Stimulated activated naive CD8-positive, alpha-beta T cell treated with anti-CD3 and anti-CD28 coated beads, Interleukin-15, Interleukin-2, amounts not matched to agents 100 ng/mL and 50 ng/mL, for 24 hours (primary cell): ENCODE results near the gene ZBTB45.

Experiments used
- H3K27ac Mint-ChIP-seq: one replicate; pipeline ENCODE4 v1.8.0; 2021; ENCODE audit warnings: mild to moderate bottlenecking, mixed read lengths
- H3K27me3 Mint-ChIP-seq: one replicate; pipeline ENCODE4 v1.8.0; 2021; ENCODE audit warnings: mixed read lengths
- H3K36me3 Mint-ChIP-seq: one replicate; pipeline ENCODE4 v1.8.0; 2021; ENCODE audit warnings: low read depth, mixed read lengths
- H3K4me1 Mint-ChIP-seq: one replicate; pipeline ENCODE4 v1.8.0; 2021; ENCODE audit warnings: low read depth, mixed read lengths
- H3K4me3 Mint-ChIP-seq: one replicate; pipeline ENCODE4 v1.8.0; 2021; ENCODE audit warnings: mild to moderate bottlenecking, mixed read lengths
- H3K9me3 Mint-ChIP-seq: one replicate; pipeline ENCODE4 v1.8.0; 2021; ENCODE audit warnings: mixed read lengths

The ZBTB45 gene

DNA sequence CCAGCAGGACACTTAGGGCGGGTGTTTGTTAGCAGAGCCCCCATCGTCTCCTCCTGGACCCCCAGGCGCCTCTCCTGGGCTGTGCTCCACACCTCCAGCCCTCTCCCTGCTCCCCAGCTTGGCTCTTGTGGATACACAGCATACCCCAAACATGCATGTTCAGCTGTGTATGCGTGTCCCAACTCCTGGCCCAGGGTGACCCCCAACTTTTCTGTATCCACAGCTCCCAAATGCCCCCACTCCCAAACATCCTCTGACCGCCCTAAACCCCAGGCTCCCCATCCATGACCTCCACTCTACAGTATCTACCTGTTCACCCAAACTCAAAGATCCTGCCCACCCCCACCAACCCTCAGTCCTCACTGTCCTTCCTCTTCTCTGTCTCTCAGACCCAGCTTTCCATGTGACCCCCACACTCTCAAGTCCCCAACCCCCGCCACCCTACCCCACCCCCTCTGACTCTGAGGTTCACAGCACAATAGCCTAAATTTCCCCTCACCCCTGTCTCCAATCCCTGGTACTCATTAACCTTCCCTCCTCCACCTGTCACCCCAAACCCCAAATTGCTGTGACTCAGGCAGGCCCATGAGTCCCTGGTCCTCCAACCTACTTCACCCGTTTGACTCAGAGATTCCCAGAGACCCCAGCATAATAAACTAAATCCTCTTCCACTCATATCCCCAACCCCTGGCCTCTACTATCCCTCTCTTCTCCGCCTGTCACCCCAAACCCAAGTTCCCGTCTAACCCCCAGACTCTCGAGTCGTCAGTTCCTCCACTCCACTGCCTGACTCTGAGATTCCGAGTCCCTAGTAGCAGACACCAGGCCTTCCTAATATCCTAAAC lies 37.8 kb upstream of the ZBTB45 start:
- H3K9me3 Mint-ChIP-seq, result no peaks in the 10 kb centered on the region
- H3K27me3 Mint-ChIP-seq, result no peaks in the 10 kb centered on the region
- H3K27ac Mint-ChIP-seq, result peak overlapping the region; percentile 99
- peaks cover 77% of the 10 kb centered on the region for H3K4me1 Mint-ChIP-seq
- peak overlapping the region; percentile 99 for H3K4me3 Mint-ChIP-seq
- H3K36me3 Mint-ChIP-seq, result peaks cover 56% of the 10 kb centered on the region

DNA sequence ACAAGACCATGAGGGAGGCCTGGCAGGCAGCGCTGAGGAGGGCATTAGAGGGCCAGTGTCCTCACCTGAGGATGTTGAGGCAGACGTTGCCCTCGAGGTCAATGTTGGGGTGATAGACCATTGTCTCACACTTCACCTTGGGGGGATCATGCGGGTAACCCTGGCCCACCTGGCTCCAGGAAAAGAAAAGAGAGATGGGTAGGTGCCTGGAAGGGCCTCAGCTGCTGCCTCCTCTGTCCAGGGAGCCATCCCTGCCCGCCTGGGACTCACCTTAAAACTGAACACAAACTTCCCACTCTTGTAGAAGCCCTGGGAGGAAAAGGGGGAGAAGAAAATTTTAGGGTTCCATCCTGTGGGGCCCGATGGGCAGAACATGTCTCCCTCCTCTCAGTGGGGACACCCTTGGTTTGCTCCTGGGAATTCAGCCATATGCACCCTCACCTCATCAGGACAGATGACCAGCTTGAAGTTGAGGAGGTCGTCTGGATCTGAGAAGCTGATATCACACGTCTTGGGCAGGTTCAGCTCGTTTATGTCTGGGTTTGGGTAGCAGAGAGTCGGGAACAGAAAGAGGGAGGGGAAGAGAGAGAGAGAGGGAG lies 37.1 kb upstream of the ZBTB45 start:
- Mint-ChIP-seq H3K27ac (peak overlapping the region; percentile 99), H3K4me1 (peaks cover 74% of the 10 kb centered on the region), H3K9me3 (no peaks in the 10 kb centered on the region), H3K36me3 (peaks cover 62% of the 10 kb centered on the region), H3K4me3 (peak overlapping the region; percentile 99), H3K27me3 (no peaks in the 10 kb centered on the region)

DNA sequence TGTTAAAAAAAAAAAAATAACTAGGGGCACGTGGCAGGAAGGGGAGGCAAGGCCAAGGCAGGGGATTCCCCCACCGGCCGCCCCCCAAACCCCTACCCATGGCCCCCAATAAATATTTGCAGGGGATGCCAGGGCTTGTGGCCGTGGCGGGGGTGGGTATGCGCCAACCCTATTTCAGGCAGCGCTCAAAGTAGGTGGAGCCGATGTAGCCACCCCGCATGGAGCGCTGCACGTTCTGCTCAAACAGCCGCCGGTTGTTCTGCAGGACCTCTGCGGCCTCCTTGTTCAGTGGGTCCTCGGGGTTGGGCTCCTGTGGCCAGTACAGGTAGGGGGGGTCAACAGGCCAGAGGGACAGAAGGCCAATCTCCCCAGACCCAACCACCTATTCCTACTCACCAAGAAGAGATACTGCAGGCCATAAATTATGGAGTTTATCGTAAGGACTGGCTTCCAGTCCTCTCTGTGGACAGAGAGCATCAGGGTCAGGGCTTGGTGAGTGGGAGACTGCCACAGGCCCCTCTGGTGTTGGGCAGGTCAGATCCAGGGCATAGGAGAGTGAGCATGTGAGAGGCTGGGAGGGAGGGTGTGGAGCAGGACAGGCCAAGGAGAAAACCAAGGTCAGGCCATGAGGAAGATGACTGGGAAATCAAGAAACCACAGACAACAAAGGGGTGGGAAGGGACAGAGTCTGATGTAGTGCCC lies 36.5 kb upstream of the ZBTB45 start:
- peaks cover 63% of the 10 kb centered on the region for H3K36me3 Mint-ChIP-seq
- peak overlapping the region; percentile 99 for H3K27ac Mint-ChIP-seq
- peaks cover 68% of the 10 kb centered on the region for H3K4me1 Mint-ChIP-seq
- H3K9me3 Mint-ChIP-seq, result no peaks in the 10 kb centered on the region
- no peaks in the 10 kb centered on the region for H3K27me3 Mint-ChIP-seq
- H3K4me3 Mint-ChIP-seq, result peak overlapping the region; percentile 99

DNA sequence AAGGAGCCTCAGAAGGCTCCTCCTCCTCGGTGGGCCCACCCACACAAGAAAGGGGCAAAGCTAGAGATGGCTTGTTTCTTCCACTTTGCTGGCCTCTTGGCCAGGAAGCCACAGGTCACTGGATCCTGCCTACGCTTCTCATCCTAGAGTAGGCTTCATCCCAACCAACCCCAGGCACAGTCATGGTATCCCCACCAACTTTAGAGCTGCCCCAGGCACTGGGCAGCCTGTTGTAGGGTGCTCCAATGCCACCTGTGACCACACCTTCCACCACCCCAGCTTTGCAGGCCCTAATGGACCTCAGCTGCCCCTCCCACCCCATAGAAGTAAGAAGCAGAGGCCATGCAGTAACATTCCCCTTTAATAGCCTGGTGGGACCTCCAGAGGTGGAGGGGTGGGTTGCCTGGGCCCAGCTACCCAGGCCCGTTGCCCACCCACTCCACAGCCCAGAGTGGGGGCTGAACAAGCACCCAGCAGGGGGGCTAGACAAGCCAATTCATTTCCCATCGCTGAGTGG lies 35.8 kb upstream of the ZBTB45 start:
- Mint-ChIP-seq H3K4me1 (peaks cover 61% of the 10 kb centered on the region), H3K36me3 (peaks cover 70% of the 10 kb centered on the region), H3K27ac (peak overlapping the region; percentile 99), H3K27me3 (no peaks in the 10 kb centered on the region), H3K4me3 (peak overlapping the region; percentile 99), H3K9me3 (no peaks in the 10 kb centered on the region)

DNA sequence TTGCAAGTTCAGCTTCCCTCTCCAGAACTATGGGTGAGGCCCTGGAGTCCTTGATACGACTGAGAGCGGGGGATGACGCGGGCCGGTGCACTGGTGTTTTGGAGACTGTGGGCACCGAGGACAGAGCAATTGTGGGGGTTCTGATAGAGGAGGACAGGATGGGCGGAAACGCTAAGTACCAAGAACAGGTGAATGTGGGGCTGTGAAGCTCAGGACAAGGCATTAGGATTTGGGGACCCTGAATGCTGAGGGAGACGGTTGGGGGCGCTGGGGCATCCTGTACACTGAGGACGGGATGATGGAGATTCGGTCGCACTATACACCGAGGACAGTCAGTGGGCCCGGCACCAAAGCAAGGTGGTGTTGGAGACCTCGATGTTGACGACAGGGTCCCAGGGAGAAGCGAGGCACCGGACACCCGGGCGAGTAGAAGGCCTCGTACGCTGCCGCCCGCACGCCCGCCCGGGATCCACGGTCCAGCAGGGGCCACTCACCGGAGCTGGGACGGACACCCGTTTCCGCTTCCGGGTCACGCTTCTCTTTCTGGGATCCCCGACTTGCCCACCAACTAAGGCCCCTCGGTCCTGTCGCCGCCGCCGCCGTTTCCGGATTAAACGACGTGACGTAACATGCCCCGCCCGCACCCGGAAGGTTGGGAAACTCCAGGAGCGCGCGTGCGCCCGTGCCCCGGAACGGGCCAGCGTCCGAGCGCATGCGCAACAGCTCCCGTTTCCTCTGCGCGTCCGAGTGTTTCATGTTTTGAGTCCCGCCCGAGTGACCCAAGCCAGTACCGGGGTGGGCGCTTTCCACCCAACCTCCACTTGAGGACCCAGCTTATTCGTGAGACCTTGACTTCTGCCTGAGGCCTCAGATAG lies 35.1 kb upstream of the ZBTB45 start, which contains the start of gene CHMP2A:
TSS of gene CHMP2A (minus strand) at position 612 of the 875 bp plus-strand sequence. CDS start 893 bp downstream, outside the sequence.
- no peaks in the 10 kb centered on the region for H3K27me3 Mint-ChIP-seq
- peak within 1 kb of the TSS; percentile 99 for H3K27ac Mint-ChIP-seq
- H3K9me3 Mint-ChIP-seq, result no peaks in the 10 kb centered on the region
- H3K36me3 Mint-ChIP-seq, result peaks cover 76% of the 10 kb centered on the region
- H3K4me1 Mint-ChIP-seq, result peaks cover 54% of the 10 kb centered on the region
- peak within 1 kb of the TSS; percentile 99 for H3K4me3 Mint-ChIP-seq

DNA sequence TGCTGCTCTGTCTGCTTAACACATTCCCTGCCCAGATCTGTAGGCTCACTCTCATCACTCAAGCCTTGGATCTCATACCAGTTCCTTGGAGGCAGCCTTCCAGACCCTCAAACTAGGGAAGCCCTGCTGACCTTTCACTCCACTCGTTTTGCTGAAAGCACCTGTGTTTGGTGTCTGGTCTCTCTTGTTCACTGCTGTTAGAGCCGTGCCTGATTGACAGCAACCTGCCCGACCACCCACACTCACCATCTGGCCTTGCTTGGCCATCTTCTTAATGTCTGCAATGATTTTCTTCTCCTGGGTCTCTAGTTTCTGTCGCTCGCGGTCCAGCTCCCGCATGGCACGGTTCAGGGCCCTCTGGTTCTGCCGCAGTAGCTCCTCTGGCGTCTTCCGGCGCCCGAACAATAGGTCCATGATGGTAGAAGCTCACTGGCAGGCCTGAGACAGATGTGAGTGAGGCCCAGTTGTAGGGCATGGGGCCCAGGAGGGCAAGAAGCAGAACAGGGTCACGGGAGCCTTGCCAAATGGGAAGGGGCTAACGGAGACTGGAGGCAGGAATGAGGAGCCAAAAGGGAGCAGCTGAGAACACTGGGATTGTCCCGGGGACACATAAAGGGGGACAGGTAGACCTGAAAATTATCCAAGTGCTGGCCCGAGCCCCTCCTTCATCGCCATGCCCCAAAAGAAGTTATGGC lies 34.3 kb upstream of the ZBTB45 start:
- peak overlapping the region; percentile 99 for H3K27ac Mint-ChIP-seq
- H3K27me3 Mint-ChIP-seq, result no peaks in the 10 kb centered on the region
- no peaks in the 10 kb centered on the region for H3K9me3 Mint-ChIP-seq
- peaks cover 82% of the 10 kb centered on the region for H3K36me3 Mint-ChIP-seq
- peaks cover 53% of the 10 kb centered on the region for H3K4me1 Mint-ChIP-seq
- H3K4me3 Mint-ChIP-seq, result peak overlapping the region; percentile 99

DNA sequence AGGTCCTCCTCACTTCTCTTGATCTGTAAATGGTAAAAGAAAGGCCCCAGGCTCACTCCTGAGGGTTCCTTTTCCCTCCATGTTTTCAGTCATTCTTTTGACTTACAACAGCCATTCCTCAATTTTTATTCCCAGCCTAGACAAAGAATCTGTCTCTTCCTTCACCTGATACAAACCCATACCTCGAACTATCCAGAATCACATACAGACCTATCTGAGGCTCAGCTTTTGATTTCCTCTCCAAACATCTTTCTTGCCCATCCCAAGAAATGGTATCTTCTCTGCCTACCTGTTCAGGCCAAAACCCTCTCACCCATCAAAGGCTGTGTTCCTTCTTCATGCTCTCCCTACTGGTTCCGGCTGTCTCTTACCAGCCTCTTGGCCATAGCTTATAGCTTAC lies 33.0 kb upstream of the ZBTB45 start:
- no peaks in the 10 kb centered on the region for H3K27me3 Mint-ChIP-seq
- no peaks in the 10 kb centered on the region for H3K9me3 Mint-ChIP-seq
- peak overlapping the region; percentile 46 for H3K4me3 Mint-ChIP-seq
- H3K4me1 Mint-ChIP-seq, result peaks cover 59% of the 10 kb centered on the region
- H3K36me3 Mint-ChIP-seq, result peaks cover 84% of the 10 kb centered on the region
- H3K27ac Mint-ChIP-seq, result peak overlapping the region; percentile 77

DNA sequence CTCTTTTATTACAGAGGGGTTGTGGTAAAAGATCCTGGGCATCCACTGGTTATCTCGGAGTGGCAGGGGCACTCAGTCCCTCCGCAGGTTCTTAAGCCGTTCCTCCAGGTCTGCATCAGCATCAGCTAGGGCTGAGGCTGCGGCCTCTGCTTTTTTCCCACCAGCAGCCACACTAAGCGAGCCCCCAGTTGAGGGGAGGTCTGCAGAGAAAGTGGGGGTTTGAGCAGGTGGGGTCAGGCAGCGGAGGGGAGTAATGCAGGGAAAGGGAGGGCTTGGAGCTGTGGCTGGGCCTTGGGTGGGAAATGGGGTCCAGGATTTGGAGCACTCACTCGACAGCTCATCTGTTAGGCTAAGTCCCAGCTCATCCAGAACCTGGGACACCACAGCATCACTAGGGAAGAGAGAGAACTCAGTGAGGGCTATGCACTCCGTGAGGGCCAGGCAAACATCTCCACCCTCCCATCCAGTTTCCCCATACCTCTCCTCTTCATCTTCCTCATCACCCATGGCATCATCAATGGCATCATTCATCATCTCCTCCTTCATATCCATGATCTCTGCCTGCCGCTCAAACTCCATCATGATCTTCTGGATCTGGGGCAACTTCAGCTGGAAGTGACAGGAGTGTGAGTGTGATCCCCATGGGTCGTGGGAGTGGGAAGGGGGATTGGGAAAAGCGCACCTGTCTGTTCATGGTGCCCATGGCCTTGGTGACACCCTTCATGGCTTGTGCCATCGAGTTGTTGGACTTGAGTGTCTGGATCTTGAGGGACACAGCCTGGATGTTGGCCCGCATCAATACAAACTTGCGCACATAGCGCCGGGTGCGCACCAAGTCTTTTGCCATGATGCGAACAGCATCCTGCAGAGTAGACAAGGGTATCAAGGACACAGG lies 32.2 kb upstream of the ZBTB45 start:
- no peaks in the 10 kb centered on the region for H3K9me3 Mint-ChIP-seq
- H3K36me3 Mint-ChIP-seq, result peaks cover 84% of the 10 kb centered on the region
- H3K27me3 Mint-ChIP-seq, result no peaks in the 10 kb centered on the region
- peaks cover 60% of the 10 kb centered on the region for H3K4me1 Mint-ChIP-seq
- no peak overlapping the region for H3K27ac Mint-ChIP-seq
- no peak overlapping the region for H3K4me3 Mint-ChIP-seq

DNA sequence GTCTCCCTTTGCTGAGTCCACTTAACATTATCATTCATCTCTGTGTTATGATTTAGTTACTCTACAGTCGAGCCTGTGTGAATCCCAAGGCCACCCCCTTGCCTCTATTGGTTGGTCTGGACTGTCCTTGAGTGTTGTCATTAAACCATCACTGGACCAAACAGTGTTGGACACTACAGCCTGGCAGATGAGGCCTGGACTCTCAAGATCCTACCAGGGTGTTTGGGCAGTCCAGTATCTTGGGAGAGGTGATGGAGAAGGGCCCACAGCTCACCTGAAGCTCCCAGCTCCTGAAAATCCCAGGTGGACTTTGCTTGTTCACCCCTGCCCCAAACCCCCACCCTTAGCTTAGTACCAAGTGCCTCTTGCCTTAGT lies 31.5 kb upstream of the ZBTB45 start:
- Mint-ChIP-seq H3K27ac (peak overlapping the region; percentile 23), H3K4me1 (peaks cover 60% of the 10 kb centered on the region), H3K9me3 (no peaks in the 10 kb centered on the region), H3K27me3 (no peaks in the 10 kb centered on the region), H3K36me3 (peaks cover 84% of the 10 kb centered on the region), H3K4me3 (no peak overlapping the region)

DNA sequence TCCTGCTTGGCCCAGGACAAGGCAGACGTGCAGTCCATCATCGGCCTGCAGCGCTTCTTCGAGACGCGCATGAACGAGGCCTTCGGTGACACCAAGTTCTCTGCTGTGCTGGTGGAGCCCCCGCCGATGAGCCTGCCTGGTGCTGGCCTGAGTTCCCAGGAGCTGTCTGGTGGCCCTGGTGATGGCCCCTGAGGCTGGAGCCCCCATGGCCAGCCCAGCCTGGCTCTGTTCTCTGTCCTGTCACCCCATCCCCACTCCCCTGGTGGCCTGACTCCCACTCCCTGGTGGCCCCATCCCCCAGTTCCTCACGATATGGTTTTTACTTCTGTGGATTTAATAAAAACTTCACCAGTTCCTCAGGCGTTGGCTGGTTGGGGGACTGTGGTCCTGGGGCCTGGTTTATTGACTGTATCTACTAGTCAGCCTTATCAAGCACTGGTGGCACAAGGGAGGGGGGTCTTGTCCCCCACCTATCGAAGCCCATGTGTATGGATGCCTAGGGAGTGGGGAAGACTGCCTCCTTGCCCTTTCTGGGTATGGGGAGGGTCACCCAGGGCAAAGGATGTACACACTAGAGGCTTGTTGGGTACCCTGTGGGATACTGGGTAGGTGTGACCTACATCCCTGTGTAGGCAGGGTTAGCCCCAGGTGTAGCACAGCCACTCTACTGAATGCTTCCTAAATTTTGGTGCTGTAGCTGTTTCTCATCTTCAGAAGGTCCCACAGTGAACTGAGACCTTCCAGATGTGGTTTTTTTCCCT lies 30.9 kb upstream of the ZBTB45 start:
- H3K4me3 Mint-ChIP-seq, result no peak overlapping the region
- H3K9me3 Mint-ChIP-seq, result no peaks in the 10 kb centered on the region
- H3K36me3 Mint-ChIP-seq, result peaks cover 84% of the 10 kb centered on the region
- peak overlapping the region; percentile 23 for H3K27ac Mint-ChIP-seq
- no peaks in the 10 kb centered on the region for H3K27me3 Mint-ChIP-seq
- peaks cover 60% of the 10 kb centered on the region for H3K4me1 Mint-ChIP-seq

DNA sequence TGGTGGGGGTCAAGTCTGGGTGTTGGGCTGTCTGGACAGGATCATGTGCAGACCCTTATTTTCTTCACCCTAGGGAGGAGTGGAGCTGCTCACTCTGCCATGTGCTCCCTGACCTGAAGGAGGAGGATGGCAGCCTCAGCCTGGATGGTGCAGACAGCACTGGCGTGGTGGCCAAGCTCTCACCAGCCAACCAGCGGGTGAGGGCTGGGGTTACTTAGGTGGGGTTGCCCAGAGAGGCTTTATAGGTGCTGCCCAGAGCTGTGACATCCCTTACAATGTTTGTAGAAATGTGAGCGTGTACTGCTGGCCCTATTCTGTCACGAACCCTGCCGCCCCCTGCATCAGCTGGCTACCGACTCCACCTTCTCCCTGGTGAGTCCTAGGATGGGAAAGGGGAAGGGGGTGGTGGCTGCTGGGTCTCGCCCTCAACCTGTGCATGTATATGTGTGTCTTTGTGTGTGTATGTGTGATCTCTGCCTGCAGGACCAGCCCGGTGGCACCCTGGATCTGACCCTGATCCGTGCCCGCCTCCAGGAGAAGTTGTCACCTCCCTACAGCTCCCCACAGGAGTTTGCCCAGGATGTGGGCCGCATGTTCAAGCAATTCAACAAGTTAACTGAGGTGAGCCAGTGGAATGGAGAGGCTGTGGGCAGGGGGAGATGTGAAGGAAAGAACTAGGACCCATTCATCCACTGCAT lies 30.2 kb upstream of the ZBTB45 start:
- Mint-ChIP-seq H3K27ac (peak overlapping the region; percentile 29), H3K27me3 (no peaks in the 10 kb centered on the region), H3K4me3 (no peak overlapping the region), H3K9me3 (no peaks in the 10 kb centered on the region), H3K36me3 (peaks cover 85% of the 10 kb centered on the region), H3K4me1 (peaks cover 54% of the 10 kb centered on the region)
